Sigmoid colon (tissue), 7 donors: ENCODE results near the gene CD37. TPM values are rescaled to one million over a fixed set of nuclear protein-coding genes. Genes with fewer than 3 reads are reported as not detected.

ENCODE experiments used
- DNase-seq: peaks from one replicate; pipeline ENCODE4 v3.0.0-alpha.2; 2019
- H3K27ac ChIP-seq, 4 donors: fragments of 200-600 bp; sonication (generic); one replicate each; pipeline ENCODE4 v1.5.1; 2016 to 2019; ENCODE audit warnings: mild to moderate bottlenecking in 1 of 4
- H3K27me3 ChIP-seq, 3 donors: fragments of 200-600 bp; sonication (generic); one replicate each; pipeline ENCODE4 v1.5.1; 2019; ENCODE audit warnings: mild to moderate bottlenecking in 1 of 3
- H3K36me3 ChIP-seq, 4 donors: fragments of 200-600 bp; sonication (generic); one replicate each; pipeline ENCODE4 v1.5.1; 2016 to 2019
- H3K4me1 ChIP-seq, 4 donors: fragments of 200-600 bp; sonication (generic); one replicate each; pipeline ENCODE4 v1.5.1; 2017 to 2019
- H3K4me3 ChIP-seq, 4 donors: fragments of 200-600 bp; sonication (generic); one replicate each; pipeline ENCODE4 v1.5.1; 2017 to 2019; ENCODE audit warnings: mild to moderate bottlenecking in 2 of 4, moderate library complexity in 1 of 4
- H3K9me3 ChIP-seq, 4 donors: fragments of 200-600 bp in 3 of 4; sonication (generic) in 3 of 4; one replicate each; pipeline versions ENCODE4 v1.5.1 to v1.6.1; 2013 to 2019
- EP300 ChIP-seq, 4 donors: sonication (generic); formaldehyde crosslinking; IDR thresholded peaks; one replicate each; pipeline ENCODE4 v1.6.1; 2017; ENCODE audit warnings: antibody characterized with exemption in 4 of 4
- POLR2A ChIP-seq, 2 donors: fragments of 450-650 bp; IDR thresholded peaks; one replicate each; pipeline ENCODE4 v1.6.1; 2016; ENCODE audit warnings: antibody characterized with exemption in 2 of 2, mild to moderate bottlenecking in 2 of 2, moderate library complexity in 2 of 2
- POLR2AphosphoS5 ChIP-seq, 4 donors: sonication (generic); formaldehyde crosslinking; IDR thresholded peaks; one replicate each; pipeline ENCODE4 v1.6.1; 2017; ENCODE audit warnings: antibody characterized with exemption in 4 of 4
- WGBS, 2 donors: extraction: QIAGEN DNeasy Blood & Tissue Kit; methylation state at CpG; one replicate each; pipeline ENCODE4 v1.1.7; 2013; 5-methylcytosine and 5-hydroxymethylcytosine counted together
- intact Hi-C: fragments of 100-400 bp; cut with DNase I; formaldehyde crosslinking; loops from one replicate; pipeline ENCODE4 v1.15.1; 2023
- polyA plus RNA-seq, 3 donors: library from polyadenylated mRNA; stranded (reverse); fragments of 200-250 nt; gene quantifications; one replicate each; pipeline ENCODE4 v1.2.3, GENCODE V29; 2013
- total RNA-seq, 4 donors: library from RNA; depleted of rRNA; stranded (reverse); fragments of >200 nt; gene quantifications; one replicate each; pipeline ENCODE4 v1.1.0, GENCODE V29; 2016
- TF ChIP-seq, protein P1 (sequence below), 4 experiments: fragments of 450-650 bp in 3 of 4; fragments of 200-600 bp in 1 of 4; IDR thresholded peaks; one replicate each; pipeline ENCODE4 v1.5.1; 2016 to 2019; ENCODE audit warnings: antibody characterized with exemption in 4 of 4, mild to moderate bottlenecking in 3 of 4, moderate library complexity in 2 of 4
- donor health status: healthy with polysubstance abuse.
- donor health status: Bipolar disorder and iron deficiency.
- donor health status: healthy.

Gene CD37
- total and polyA plus RNA-seq, 7 donors = 5.8 to 220 (median 9.4) TPM

- Histone ChIP-seq H3K4me3 (no peak overlapping the region), H3K27ac (peak overlapping the region in 3 of 4 donors; percentile 25 to 89 (median 73))
- 57 to 76% methylated on average over 19 of the region's 19 CpGs for WGBS, 2 donors
These were observed 2.2 kb downstream of the CD37 start for GRCh38 chr19:49337267-49338022.

GRCh38 chr19:49338023-49338677, 2.9 kb downstream of the CD37 start:
- WGBS, 2 donors = 24 to 54% methylated on average over 34 of the region's 34 CpGs
- TF ChIP-seq POLR2A (IDR thresholded peaks at IDR 0.05) = no peak
- no peak for TF ChIP-seq EP300 (IDR thresholded peaks at IDR 0.05)
- TF ChIP-seq, protein P1, sequence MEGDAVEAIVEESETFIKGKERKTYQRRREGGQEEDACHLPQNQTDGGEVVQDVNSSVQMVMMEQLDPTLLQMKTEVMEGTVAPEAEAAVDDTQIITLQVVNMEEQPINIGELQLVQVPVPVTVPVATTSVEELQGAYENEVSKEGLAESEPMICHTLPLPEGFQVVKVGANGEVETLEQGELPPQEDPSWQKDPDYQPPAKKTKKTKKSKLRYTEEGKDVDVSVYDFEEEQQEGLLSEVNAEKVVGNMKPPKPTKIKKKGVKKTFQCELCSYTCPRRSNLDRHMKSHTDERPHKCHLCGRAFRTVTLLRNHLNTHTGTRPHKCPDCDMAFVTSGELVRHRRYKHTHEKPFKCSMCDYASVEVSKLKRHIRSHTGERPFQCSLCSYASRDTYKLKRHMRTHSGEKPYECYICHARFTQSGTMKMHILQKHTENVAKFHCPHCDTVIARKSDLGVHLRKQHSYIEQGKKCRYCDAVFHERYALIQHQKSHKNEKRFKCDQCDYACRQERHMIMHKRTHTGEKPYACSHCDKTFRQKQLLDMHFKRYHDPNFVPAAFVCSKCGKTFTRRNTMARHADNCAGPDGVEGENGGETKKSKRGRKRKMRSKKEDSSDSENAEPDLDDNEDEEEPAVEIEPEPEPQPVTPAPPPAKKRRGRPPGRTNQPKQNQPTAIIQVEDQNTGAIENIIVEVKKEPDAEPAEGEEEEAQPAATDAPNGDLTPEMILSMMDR (IDR thresholded peaks at IDR 0.05) = no peak
- TF ChIP-seq POLR2AphosphoS5 (IDR thresholded peaks at IDR 0.05) = no peak
- H3K9me3 ChIP-seq = no peaks in the 10 kb centered on the region
- H3K4me3 ChIP-seq = peak overlapping the region in 3 of 4 donors; percentile 39 to 45 (median 44)
- no peak for DNase-seq
- H3K27ac ChIP-seq = peak overlapping the region; percentile 73 to 90 (median 84)
- H3K36me3 ChIP-seq = peaks cover 11 to 25% (median 20%) of the 10 kb centered on the region in 4 donors
- no peaks in the 10 kb centered on the region for H3K27me3 ChIP-seq
- intact Hi-C loops = no loop called here
- peaks cover 0 to 26% (median 22%) of the 10 kb centered on the region in 4 donors for H3K4me1 ChIP-seq

More at GRCh38 chr19:49337267-49338022, 2.2 kb downstream of the CD37 start:
- Histone ChIP-seq H3K36me3 (peaks cover 4 to 18% (median 13%) of the 10 kb centered on the region in 4 donors), H3K9me3 (no peaks in the 10 kb centered on the region), H3K4me1 (peaks cover 0 to 26% (median 22%) of the 10 kb centered on the region in 4 donors), H3K27me3 (no peaks in the 10 kb centered on the region)
- intact Hi-C loops = no loop called here
- TF ChIP-seq EP300 (IDR thresholded peaks at IDR 0.05) (no peak), POLR2A (IDR thresholded peaks at IDR 0.05) (no peak), POLR2AphosphoS5 (IDR thresholded peaks at IDR 0.05) (no peak)
- TF ChIP-seq, protein P1 (IDR thresholded peaks at IDR 0.05) = no peak
- DNase-seq = no peak

DNA sequence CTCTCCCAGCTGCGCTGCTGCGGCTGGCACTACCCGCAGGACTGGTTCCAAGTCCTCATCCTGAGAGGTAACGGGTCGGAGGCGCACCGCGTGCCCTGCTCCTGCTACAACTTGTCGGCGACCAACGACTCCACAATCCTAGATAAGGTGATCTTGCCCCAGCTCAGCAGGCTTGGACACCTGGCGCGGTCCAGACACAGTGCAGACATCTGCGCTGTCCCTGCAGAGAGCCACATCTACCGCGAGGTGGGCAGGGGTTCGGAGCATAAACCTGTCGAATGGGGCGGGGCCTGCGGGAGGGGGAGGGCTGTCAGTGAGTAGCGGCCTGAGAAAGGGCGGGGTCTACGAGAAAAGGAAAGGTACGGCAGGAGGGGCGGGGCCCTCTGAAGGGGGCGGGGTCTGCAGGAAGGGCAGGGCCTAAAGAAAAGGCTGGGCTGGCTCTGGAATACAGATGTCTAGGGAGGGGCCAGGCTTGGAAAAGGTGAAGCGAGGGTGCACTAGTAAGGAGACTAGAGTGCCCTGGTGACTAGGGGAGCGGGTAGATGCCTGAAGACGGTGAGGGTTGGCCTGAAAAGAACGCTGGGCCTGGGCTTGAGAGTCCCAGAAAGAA, 3.6 kb downstream of the CD37 start:
- Histone ChIP-seq H3K36me3 (peaks cover 14 to 31% (median 25%) of the 10 kb centered on the region in 4 donors), H3K27me3 (no peaks in the 10 kb centered on the region), H3K4me3 (peak overlapping the region; percentile 21 to 45 (median 42)), H3K27ac (peak overlapping the region; percentile 73 to 90 (median 84)), H3K4me1 (peaks cover 0 to 26% (median 22%) of the 10 kb centered on the region in 4 donors), H3K9me3 (no peaks in the 10 kb centered on the region)
- TF ChIP-seq POLR2AphosphoS5 (IDR thresholded peaks at IDR 0.05) = peak in 1 of 4 donors; percentile 9
- no peak for TF ChIP-seq EP300 (IDR thresholded peaks at IDR 0.05)
- TF ChIP-seq, protein P1 (IDR thresholded peaks at IDR 0.05) = peak in 1 of 4 experiments; percentile 19
- no peak for TF ChIP-seq POLR2A (IDR thresholded peaks at IDR 0.05)
- intact Hi-C loops = loop anchor here (1.0 kb wide), 1 partner anchor 23 kb away; no protein-coding TSS in a partner anchor
- peak; percentile 91 for DNase-seq
- 10 to 49% methylated on average over 30 of the region's 30 CpGs for WGBS, 2 donors

GRCh38 chr19:49339301-49340068, 4.3 kb downstream of the CD37 start:
- intact Hi-C loops = loop anchor here (1.0 kb wide), 1 partner anchor 22 kb away; no protein-coding TSS in a partner anchor
- Histone ChIP-seq H3K27ac (peak overlapping the region; percentile 73 to 90 (median 84)), H3K36me3 (peaks cover 18 to 38% (median 31%) of the 10 kb centered on the region in 4 donors), H3K27me3 (no peaks in the 10 kb centered on the region), H3K4me1 (peaks cover 0 to 26% (median 22%) of the 10 kb centered on the region in 4 donors), H3K9me3 (no peaks in the 10 kb centered on the region), H3K4me3 (peak overlapping the region; percentile 22 to 45 (median 42))
- 11 to 50% methylated on average over 47 of the region's 47 CpGs for WGBS, 2 donors
- peak in 1 of 4 donors; percentile 9 for TF ChIP-seq EP300 (IDR thresholded peaks at IDR 0.05)
- no peak for TF ChIP-seq POLR2A (IDR thresholded peaks at IDR 0.05)
- peak; percentile 76 to 83 (median 78) for TF ChIP-seq POLR2AphosphoS5 (IDR thresholded peaks at IDR 0.05)
- DNase-seq = peak; percentile 97
